AG08395 (cell line): ENCODE results near the gene PRRT2.
"Not testable (repeated sequence)": the region's sequence is repeated elsewhere in the genome, so short reads cannot be mapped to it uniquely, and the experiment has no call there.

Experiments
- DNase-seq: peaks from one replicate; pipeline ENCODE4 v3.0.0; 2012; ENCODE audit warnings: mixed read lengths, low spot score

Gene PRRT2

DNA sequence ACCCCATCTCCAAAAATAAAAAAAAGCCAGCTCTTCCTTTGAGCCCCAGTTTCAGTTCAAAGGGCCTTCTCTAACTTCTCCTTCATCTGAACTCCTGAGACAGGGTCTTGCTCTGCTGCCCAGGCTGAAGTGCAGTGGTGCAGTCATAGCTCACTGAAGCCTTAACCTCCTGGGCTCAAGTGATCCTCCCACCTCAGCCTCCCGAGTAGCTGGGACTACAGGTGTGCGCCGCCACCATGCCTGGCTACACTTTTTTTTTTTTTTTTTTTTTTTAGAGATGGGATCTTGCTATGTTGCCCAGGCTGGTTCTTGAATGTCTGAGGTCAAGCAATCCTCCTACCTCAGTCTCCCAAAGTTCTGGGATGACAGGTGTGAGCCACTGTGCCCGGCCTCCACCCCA, 21.2 kb downstream of the PRRT2 start:
- not testable (repeated sequence) for DNase-seq

DNA sequence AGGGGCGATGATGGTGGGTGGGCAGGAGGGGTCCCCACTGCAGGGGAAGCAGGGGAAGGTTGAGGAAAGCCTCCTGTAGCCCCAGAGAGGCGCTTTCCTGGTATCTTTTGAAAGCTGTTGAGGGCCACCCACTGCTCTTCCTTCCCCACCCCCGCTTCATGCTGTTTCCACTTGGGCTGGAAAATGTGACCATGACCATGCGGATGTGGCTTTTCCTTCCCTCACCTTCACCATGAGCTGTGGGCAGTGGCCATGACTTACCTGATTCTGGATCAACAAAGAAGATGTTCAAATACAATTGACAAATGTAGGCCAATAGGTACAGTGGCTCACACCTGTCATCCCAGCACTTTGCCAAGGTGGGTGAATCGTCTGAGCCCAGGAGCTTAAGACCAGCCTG, 22.1 kb downstream of the PRRT2 start:
- DNase-seq = no peak

DNA sequence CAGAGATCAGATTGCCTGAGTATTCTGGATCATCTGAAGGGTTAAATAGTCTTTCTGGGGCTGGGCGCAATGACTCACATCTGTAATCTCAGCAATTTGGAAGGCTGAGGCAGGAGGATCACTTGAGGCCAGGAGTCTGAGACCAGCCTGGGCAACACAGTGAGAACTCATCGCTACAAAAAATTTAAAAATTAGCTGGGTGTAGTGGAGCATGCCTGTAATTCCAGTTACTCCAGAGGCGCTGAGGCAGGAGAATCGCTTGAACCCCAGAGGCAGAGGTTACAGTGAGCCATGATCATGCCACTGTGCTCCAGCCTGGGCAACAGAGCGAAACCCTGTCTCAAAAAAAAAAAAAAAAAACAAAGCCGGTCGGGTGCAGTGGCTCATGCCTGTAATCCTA, 23.9 kb downstream of the PRRT2 start:
- DNase-seq = no peak

DNA sequence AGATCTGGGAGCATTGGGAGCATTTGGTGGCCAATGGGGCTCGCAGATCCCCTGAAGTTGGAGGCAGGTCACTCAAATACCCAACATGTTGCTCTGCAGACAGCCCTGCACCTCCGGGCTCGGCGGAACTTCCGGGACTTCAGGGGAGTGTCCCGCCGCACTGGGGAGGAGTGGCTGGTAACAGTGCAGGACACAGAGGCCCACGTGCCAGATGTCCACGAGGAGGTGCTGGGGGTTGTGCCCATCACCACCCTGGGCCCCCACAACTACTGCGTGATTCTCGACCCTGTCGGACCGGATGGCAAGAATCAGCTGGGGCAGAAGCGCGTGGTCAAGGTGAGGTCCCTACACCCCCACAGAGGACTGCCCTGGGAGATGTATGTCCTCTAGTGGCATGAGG, 24.6 kb downstream of the PRRT2 start:
- DNase-seq = no peak

DNA sequence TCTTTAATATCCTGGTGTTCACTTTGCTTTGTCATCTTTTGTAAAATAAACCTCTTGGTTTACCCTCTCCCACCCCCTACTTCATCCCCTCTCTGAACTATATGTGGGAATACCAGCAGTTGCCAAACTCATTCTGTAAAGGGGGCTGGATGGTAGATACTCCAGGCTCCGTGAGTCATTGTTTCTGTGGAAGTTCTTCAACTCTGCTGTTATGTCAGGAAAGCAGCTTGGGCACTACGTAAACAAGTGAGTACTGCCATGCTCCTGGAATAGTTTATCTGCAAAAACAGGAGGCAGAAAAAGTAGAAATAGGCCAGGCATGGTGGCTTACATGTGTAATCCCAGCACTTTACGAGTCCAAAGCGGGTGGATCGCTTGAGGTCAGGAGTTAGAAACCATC, 25.8 kb downstream of the PRRT2 start:
- DNase-seq = no peak

DNA sequence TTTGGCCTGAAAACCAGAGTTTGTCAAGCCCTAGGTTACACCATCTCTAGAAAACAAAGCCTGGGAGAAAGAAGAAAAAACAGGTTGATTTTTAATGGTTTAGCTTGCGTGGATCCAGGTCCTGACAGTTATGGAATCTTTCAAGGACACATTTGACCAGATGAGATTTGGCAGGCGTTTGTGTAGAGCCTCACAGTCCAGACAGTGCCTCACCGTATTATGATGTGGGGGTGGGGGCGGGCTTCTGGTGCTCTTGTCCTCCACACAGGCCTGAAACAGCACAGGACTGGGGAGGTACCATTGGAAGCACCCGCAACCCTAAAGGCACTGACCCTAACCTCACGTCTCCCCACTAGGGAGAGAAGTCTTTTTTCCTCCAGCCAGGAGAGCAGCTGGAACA, 27.8 kb downstream of the PRRT2 start:
- no peak for DNase-seq

DNA sequence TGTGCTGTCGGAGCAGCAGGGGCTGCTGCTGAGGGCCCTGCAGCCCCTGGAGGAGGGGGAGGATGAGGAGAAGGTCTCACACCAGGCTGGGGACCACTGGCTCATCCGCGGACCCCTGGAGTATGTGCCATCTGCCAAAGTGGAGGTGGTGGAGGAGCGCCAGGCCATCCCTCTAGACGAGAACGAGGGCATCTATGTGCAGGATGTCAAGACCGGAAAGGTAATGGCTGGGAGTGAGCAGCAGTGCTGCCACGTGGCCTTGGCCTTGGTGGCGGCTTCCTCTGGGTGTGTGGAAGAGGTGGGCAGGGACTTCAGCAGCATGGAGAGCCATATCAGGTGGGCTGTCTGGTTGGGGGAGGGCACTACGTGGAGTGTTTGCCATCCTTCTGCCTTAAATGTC, 28.2 kb downstream of the PRRT2 start:
- DNase-seq = no peak

DNA sequence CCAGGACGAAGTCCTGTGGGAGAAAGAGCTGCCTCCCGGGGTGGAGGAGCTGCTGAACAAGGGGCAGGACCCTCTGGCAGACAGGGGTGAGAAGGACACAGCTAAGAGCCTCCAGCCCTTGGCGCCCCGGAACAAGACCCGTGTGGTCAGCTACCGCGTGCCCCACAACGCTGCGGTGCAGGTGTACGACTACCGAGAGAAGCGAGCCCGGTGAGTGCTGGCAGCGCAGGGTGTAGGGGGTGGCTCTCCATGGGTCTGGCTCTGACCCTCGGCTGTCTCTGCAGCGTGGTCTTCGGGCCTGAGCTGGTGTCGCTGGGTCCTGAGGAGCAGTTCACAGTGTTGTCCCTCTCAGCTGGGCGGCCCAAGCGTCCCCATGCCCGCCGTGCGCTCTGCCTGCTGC, 29.6 kb downstream of the PRRT2 start:
- DNase-seq = no peak

DNA sequence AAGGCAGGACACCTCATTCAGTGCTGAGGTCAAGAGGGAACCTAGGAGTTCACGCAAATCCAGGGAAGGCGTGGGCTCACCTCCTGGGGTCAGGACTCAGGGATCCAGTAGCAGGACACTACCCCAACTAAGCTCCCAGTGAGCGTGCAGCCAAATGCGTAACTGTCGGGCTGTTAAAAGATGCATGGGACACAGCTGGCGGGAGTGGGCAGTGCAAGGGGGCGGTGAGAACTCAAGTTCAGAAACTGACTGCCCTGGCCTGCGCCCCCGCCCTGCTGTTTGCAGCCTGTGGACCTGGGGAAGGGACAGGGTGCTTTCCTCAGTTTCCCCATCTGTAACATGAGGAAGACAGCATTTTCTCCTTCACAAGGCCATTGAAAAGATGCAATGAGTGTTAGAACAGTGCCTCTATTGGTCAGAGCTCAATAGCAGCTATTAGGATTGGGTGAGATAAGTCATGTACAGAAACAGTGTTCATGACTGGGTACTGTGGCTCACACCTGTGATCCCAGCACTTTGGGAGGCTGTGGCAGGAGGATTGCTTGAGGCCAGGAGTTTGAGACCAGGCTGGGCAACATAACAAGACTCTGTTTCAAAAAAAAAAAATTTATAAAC, 30.8 kb downstream of the PRRT2 start:
- DNase-seq = no peak

DNA sequence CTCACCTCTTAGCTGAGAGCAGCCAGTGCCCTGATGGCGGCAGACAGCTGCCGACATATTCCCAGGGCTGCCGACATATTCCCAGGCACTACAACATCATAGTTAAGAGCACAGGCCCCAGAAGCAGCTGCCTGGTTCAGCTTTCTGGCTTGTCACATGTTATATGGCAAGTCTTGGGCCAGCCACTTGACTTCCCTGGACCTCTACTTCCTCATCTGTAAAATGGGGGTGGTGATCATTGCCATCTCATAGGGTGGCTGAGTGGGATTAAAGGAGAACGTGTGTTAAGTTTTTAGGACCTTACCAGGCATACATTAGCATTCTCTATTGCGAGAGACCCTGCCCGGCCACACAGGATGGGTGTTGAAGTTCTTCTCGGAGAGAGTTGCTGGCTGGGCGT, 31.9 kb downstream of the PRRT2 start:
- DNase-seq = no peak

DNA sequence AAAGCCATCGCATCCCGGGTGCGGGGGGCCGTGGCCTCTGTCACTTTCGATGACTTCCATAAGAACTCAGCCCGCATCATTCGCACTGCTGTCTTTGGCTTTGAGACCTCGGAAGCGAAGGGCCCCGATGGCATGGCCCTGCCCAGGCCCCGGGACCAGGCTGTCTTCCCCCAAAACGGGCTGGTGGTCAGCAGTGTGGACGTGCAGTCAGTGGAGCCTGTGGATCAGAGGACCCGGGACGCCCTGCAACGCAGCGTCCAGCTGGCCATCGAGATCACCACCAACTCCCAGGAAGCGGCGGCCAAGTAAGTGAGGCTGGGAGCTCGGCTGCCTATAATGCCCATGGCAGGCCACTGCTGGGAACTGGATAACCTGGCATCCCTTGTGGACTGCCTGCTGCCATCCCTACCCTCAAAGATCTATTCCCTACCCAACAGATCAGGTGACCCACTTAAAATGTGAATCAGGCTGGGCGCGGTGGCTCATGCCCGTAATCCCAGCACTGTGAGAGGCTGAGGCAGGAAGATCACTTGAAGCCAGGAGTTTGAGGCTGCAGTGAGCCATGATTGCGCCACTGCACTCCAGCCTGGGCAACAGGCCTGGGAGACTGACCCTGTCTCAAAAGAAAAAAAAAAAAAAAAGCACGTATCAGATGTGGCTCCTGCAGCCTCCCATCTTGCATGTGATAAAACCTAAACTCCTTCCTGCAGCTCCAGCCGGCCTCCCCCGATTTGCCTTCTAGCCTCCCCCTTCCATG, 32.8 kb downstream of the PRRT2 start:
- DNase-seq = no peak

DNA sequence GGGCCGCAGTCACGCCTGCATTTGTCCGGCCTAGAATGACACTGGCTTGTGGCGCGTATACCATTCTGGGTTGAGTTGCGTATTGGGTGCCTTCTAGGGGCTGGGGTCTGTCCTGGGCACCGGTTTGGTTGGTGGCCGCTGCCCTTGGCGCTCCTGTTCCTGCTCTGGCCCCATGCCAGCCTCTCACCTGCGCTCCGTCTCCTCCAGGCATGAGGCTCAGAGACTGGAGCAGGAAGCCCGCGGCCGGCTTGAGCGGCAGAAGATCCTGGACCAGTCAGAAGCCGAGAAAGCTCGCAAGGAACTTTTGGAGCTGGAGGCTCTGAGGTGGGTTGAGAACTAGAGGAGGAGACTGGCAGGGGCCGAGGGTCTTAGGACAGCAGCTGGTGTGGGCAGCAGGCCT, 33.7 kb downstream of the PRRT2 start:
- no peak for DNase-seq

DNA sequence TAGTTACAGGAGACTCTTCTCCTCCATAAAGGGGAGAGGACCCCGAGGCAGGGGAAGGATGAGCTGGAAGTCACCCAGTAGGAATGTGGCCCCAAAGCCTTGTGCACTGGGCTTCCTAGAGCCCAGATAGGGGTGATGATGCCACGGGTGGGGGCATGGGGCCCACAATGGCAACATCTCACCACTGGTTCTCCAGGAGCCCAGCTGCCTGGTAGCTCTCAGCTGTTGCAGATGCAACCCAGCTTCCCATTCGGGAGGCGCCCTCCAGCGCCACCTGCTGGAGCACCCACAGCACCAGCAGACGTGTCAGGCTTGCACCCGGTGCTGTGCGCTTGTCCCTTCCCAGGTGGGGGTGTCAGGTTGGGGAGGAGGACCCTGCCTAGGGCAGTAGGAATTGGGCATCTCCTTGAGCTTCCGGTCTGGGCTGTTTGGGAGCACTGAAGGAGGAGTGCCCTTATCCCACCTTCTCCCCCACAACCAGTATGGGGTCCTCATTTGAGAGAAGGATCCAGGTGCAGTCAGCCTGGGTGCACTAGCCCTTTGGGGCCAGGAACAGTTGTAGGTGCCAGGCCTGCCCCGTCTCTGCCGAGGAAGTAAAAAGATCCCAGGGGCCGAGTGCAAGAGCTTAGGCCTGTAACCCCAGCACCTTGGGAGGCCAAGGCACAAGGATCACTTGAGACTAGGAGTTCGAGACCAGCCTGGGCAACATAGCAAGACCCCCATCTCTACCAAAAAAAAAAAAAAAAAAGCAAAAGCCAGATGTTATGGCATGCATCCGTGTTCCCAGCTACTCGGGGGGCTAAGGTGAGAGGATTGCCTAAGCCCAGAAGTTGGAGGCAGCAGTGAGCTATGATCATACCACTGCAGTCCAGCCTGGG, 36.7 kb downstream of the PRRT2 start:
- DNase-seq = peak; percentile 75

DNA sequence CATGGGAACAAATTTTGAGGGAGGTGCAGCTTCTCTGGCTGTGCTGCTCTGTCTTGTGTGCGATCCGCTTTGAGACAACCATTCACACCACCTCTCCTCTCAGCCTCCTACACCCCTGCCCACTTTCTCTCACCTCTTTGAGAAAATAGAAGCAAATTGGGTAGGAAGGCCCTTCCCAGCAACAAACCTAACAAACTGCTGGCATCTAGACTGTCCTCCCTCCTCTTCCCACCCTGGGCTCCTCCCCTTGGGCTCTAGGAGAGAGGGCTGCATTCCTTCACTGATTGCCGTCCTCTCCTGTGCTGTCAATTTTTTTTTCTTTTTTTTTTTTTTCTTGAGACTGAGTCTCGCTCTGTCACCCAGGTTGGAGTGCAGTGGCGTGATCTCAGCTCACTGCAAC, 37.5 kb downstream of the PRRT2 start:
- DNase-seq = no peak

DNA sequence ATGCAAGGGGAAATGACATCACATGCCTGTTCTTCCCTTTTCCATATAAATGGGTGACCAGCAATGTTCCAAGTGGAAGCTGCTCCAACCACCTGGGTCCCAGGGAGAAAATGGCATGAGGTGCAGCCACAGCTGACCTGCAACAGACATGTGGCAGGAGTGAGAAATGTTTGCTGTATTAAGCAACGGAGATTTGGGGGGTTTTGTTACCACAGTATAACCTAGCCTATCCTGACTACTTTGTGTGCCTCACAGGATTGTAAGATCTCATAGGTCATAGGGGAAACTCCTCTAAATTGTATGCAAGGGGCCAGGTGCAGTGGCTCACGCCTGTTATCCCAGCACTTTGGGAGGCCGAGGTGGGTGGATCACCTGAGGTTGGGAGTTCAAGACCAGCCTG, 39.0 kb downstream of the PRRT2 start:
- no peak for DNase-seq

DNA sequence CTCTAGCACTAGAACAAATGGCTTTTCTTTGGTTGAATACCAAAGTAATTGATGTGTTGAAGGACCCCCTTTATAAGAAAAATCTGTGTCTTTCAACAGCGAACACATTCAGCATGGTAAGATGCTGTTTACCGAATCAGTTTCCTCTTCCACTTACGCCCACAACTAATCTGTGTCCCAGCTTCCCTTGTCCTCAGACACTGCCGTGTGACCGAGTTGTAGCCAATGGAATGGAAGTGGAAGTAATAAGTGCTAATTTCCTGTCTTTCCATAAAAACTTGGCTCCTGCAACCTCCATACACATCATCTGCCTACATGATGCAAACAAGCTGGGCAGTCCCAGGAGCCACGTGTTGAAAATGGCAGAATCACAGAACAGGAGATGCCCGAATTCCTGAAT, 40.7 kb downstream of the PRRT2 start:
- DNase-seq = peak; percentile 76

DNA sequence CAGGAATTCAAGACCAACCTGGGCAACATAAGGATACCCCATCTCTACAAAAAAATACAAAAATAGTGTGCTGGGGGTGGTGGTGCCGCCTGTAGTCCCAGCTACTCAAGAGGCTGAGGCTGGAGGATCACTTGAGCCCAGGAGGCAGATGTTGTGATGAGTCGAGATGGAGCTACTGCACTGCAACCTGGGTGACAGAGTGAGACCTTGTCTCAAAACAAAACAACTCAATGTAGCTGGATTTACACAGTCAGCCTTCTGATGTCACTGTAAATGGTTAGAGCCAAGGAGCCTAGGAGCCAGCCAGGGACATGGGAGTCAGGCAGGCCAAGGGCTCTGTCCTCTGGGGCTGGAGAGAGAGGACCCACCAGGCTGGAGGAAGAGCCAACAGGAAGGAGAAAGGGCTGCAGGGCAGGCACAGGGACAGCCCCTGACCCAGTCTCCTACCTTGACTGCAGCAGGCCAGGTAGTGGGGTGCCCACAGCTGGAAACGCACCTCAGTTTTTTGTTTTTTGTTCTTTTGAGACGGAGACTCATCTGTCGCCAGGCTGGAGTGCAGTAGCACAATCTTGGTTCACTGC, 42.6 kb downstream of the PRRT2 start:
- no peak for DNase-seq

DNA sequence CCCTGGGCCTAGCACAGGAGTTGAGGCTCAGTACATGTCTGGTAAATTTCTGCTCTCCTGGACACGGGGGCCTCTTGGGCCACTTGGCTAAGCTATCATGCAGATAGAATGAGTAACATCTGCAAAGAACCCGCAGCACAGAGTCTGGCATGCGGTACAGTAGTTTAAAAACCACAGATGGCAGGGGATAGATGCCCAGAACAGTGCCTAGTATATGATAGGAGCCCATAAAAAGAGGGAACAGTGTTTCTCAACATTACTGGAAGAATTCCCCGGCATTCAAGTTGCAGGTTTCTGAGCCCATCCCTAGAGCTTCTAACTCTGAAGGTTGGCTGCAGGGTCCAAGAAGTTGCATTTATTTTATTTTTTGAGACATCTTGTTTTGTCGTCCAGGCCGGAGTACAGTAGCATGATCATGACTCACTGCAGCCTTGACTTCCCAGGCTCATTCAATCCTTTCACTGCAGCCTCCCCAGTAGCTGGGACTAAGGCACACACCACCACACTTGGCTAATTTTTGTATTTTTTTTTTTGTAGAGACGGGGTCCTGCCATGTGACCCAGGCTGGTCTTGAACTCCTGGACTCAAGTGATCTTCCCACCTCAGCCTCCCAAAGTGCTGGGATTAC, 45.3 kb downstream of the PRRT2 start:
- DNase-seq = peak; percentile 77

DNA sequence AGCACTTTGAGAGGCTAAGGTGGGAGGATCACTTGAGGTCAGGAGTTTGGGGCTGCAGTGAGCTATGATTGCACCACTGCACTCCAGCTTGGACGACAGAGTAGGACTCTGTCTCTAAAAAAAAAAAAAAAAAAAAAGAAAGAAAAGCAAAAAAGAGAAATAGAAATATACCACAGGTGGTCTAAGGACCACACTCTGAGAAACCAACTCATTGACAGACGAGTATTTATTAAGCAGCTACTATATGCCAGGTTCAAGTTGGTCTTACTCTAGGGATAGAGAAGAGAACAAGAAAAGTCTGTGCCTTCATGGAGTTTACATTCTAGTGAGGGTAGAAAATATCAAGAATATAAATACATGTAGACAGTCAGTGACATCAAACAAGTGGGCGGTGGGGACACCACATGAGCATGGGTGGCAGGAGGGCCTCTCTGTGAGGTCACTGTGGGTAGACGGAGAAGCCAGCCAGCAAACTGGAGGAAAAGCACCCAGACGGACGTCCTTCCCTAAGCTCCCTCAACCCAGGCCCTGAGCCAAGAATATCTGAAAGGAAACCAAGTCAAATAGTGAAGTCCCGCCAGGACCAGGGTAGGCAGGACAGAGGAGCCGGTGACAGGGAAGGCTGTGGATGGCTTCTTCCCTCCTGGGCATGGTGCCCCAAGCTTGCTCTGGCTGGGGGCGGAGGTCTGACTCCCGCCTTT, 46.3 kb downstream of the PRRT2 start:
- DNase-seq = no peak

DNA sequence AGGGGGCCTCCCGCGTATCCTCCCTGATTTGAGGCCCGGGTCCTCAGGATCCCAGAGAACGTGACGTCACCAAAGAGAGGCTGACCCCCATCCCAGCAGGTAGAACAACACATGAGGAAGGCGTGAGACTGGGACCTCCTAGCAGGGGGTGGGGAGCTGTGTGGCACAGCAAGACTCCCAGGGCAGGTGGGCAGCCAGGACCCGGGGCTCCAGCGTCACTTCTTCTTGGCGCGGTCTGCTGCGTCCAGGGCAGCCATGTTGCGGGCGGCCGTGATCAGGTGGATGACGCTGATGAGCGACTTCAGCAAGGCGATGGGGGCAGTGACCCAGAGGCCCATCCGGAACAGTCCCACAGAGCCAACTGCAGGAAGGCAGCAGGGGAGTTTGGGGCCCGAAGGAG, 47.0 kb downstream of the PRRT2 start:
- no peak for DNase-seq

DNA sequence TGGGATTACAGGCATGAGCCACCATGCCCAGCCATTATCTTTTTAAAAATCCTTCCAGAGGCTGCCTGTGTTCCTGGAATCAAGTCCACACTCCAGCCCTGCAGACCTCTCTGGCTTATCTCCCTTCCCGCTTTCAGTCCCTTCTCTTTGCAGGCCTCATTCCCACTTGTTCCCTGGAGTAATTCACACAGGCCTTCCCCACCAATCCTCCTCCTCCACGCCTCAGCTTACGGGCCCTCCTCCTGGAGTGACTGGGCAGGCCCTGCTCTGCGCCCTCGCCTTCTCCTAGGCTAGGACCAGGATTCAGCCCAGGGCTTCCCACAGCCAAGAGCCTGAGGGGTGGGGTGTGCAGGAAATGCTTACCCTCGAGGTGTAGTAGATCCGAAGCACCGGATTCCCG, 48.2 kb downstream of the PRRT2 start:
- DNase-seq = no peak
